RWPE1 (cell line): ENCODE measurements around the gene PDHA1.

Source experiments
- CTCF ChIA-PET: fragments of 350-600 bp; sonication (Branson Sonifier 250); formaldehyde crosslinking; extraction: SDS; loops from one replicate; lab custom pipeline; 2021; lab: Yijun Ruan, JAX
- POLR2A ChIA-PET: fragments of 400-600 bp; formaldehyde crosslinking; extraction: SDS; loops from one replicate; lab custom pipeline; 2020; ENCODE audit warnings: antibody characterized with exemption; ENCODE audit not compliant: low non-redundant PET; lab: Yijun Ruan, JAX
- DNase-seq: peaks from one replicate; pipeline ENCODE4 v3.0.0; 2012; ENCODE audit warnings: low spot score
- H3K27ac ChIP-seq: fragments of 450-650 bp; 2 replicates; pipeline ENCODE4 v1.5.1; 2017
- CTCF ChIP-seq: fragments of 450-650 bp; conservative IDR thresholded peaks from 2 replicates; pipeline ENCODE4 v1.5.1; 2017; ENCODE audit warnings: low read depth, mild to moderate bottlenecking

Gene PDHA1

GRCh38 chrX:19342331-19342906, 1.3 kb upstream of the PDHA1 start:
- POLR2A ChIA-PET, result no interaction called here
- no peak for TF ChIP-seq CTCF
- CTCF ChIA-PET, result interaction anchor here (0.7 kb wide), 2 partner anchors 9 to 284 kb away, joined by 3 to 4 read pairs; no protein-coding TSS in a partner anchor
- H3K27ac ChIP-seq, result no peak overlapping the region
- no peak for DNase-seq

- POLR2A ChIA-PET, result no interaction called here
- peak overlapping the region; percentile 69 for H3K27ac ChIP-seq
- DNase-seq, result peak; percentile 1
- CTCF ChIA-PET, result no interaction called here
- no peak for TF ChIP-seq CTCF
Measured at GRCh38 chrX:19343085-19343534, 617 bp upstream of the PDHA1 start.

GRCh38 chrX:19344661-19345060, 934 bp downstream of the PDHA1 start:
- no peak overlapping the region for H3K27ac ChIP-seq
- POLR2A ChIA-PET, result no interaction called here
- no peak for DNase-seq
- CTCF ChIA-PET, result interaction anchor here (0.6 kb wide), 1 partner anchor 290 kb away, joined by 4 read pairs; no protein-coding TSS in a partner anchor
- no peak for TF ChIP-seq CTCF

- DNase-seq, result no peak
- TF ChIP-seq CTCF, result no peak
- ChIA-PET POLR2A (no interaction called here), CTCF (interaction anchor here (0.6 kb wide), 1 partner anchor 937 kb away, joined by 3 read pairs; no protein-coding TSS in a partner anchor)
- no peak overlapping the region for H3K27ac ChIP-seq
Measured at GRCh38 chrX:19347916-19348315, 4.2 kb downstream of the PDHA1 start.

- no peak for TF ChIP-seq CTCF
- DNase-seq, result no peak
- no peak overlapping the region for H3K27ac ChIP-seq
- ChIA-PET POLR2A (no interaction called here), CTCF (no interaction called here)
Measured at GRCh38 chrX:19349264-19349663, 5.5 kb downstream of the PDHA1 start.

GRCh38 chrX:19350941-19351384, 7.2 kb downstream of the PDHA1 start:
- POLR2A ChIA-PET, result no interaction called here
- CTCF ChIA-PET, result no interaction called here
- DNase-seq, result no peak
- H3K27ac ChIP-seq, result no peak overlapping the region
- TF ChIP-seq CTCF, result no peak
